ENCODE measurements around the gene ZNF385A. TPM values are rescaled to one million over a fixed set of nuclear protein-coding genes. Genes with fewer than 3 reads are reported as not detected.

Gene ZNF385A
- total and polyA plus RNA-seq, 4 donors, result 4.1 to 27.6 (median 16.8) TPM

- H3K27me3 ChIP-seq (ENCODE audit: control insufficient read depth in 1 of 2, insufficient read depth in 2 of 2, low read length in 1 of 2), result no peaks in the 10 kb centered on the region
- ATAC-seq (ENCODE audit: low FRiP score) (no peak), DNase-seq (no peak)
- intact Hi-C loops (cut with DNase I), result loop anchor here in 1 of 2 donors (2.0 kb wide), 1 partner anchor 14 kb away; no protein-coding TSS in a partner anchor
- H3K4me3 ChIP-seq (ENCODE audit: low read length in 2 of 2), result peak overlapping the region; percentile 97 to 100
- peak overlapping the region; percentile 62 to 68 for H3K27ac ChIP-seq (ENCODE audit: low read depth in 1 of 2, low read length in 2 of 2)
- no peaks in the 10 kb centered on the region for H3K36me3 ChIP-seq (ENCODE audit: control insufficient read depth in 1 of 2, insufficient read depth in 2 of 2, low read length in 1 of 2)
- H3K9me3 ChIP-seq (ENCODE audit: control insufficient read depth, low read length), result no peaks in the 10 kb centered on the region
- 1% methylated on average over 32 to 35 of the region's 35 CpGs for WGBS, 2 donors
- H3K4me1 ChIP-seq (ENCODE audit: control insufficient read depth in 1 of 2, insufficient read depth in 2 of 2, low read length in 2 of 2), result peaks cover 3 to 6% of the 10 kb centered on the region in 2 donors
These were observed 34.0 kb upstream of the ZNF385A start for GRCh38 chr12:54418441-54419087.

- Histone ChIP-seq H3K36me3 (ENCODE audit: control insufficient read depth in 1 of 2, insufficient read depth in 2 of 2, low read length in 1 of 2) (no peaks in the 10 kb centered on the region), H3K4me1 (ENCODE audit: control insufficient read depth in 1 of 2, insufficient read depth in 2 of 2, low read length in 2 of 2) (peaks cover 3 to 6% of the 10 kb centered on the region in 2 donors), H3K27me3 (ENCODE audit: control insufficient read depth in 1 of 2, insufficient read depth in 2 of 2, low read length in 1 of 2) (no peaks in the 10 kb centered on the region), H3K9me3 (ENCODE audit: control insufficient read depth, low read length) (no peaks in the 10 kb centered on the region), H3K27ac (ENCODE audit: low read depth in 1 of 2, low read length in 2 of 2) (peak overlapping the region in 1 of 2 donors; percentile 62), H3K4me3 (ENCODE audit: low read length in 2 of 2) (peak overlapping the region; percentile 97 to 100)
- peak; percentile 15 for ATAC-seq (ENCODE audit: low FRiP score)
- intact Hi-C loops (cut with DNase I), result loop anchor here in 1 of 2 donors (2.0 kb wide), 1 partner anchor 15 kb away; no protein-coding TSS in a partner anchor
- 3 to 5% methylated on average over 24 to 25 of the region's 25 CpGs for WGBS, 2 donors
- peak in 1 of 2 donors; percentile 61 for DNase-seq
These were observed 33.3 kb upstream of the ZNF385A start for GRCh38 chr12:54417712-54418440.

GRCh38 chr12:54416687-54417603 is 32.4 kb upstream of the ZNF385A start:
- H3K36me3 ChIP-seq (ENCODE audit: control insufficient read depth in 1 of 2, insufficient read depth in 2 of 2, low read length in 1 of 2), result no peaks in the 10 kb centered on the region
- peaks cover 0 to 1% of the 10 kb centered on the region in 2 donors for H3K4me1 ChIP-seq (ENCODE audit: control insufficient read depth in 1 of 2, insufficient read depth in 2 of 2, low read length in 2 of 2)
- WGBS, 2 donors, result 60 to 61% methylated on average over 5 of the region's 5 CpGs

GRCh38 chr12:54415221-54415929 is 30.8 kb upstream of the ZNF385A start:
- H3K9me3 ChIP-seq (ENCODE audit: control insufficient read depth, low read length), result no peaks in the 10 kb centered on the region
- H3K36me3 ChIP-seq (ENCODE audit: control insufficient read depth in 1 of 2, insufficient read depth in 2 of 2, low read length in 1 of 2), result no peaks in the 10 kb centered on the region
- WGBS, 2 donors, result 46 to 58% methylated on average over 4 of the region's 4 CpGs
- no peaks in the 10 kb centered on the region for H3K27me3 ChIP-seq (ENCODE audit: control insufficient read depth in 1 of 2, insufficient read depth in 2 of 2, low read length in 1 of 2)
- H3K4me1 ChIP-seq (ENCODE audit: control insufficient read depth in 1 of 2, insufficient read depth in 2 of 2, low read length in 2 of 2), result no peaks in the 10 kb centered on the region
- DNase-seq, result peak in 1 of 2 donors; percentile 10
- no peak for ATAC-seq (ENCODE audit: low FRiP score)
- intact Hi-C loops (cut with DNase I), result no loop called here
- no peak overlapping the region for H3K27ac ChIP-seq (ENCODE audit: low read depth in 1 of 2, low read length in 2 of 2)
- peak overlapping the region in 1 of 2 donors; percentile 100 for H3K4me3 ChIP-seq (ENCODE audit: low read length in 2 of 2)

More at GRCh38 chr12:54416687-54417603, 32.4 kb upstream of the ZNF385A start:
- peak overlapping the region; percentile 97 to 100 for H3K4me3 ChIP-seq (ENCODE audit: low read length in 2 of 2)
- intact Hi-C loops (cut with DNase I), result no loop called here
- H3K9me3 ChIP-seq (ENCODE audit: control insufficient read depth, low read length), result no peaks in the 10 kb centered on the region
- DNase-seq (peak in 1 of 2 donors; percentile 6), ATAC-seq (ENCODE audit: low FRiP score) (no peak)
- H3K27ac ChIP-seq (ENCODE audit: low read depth in 1 of 2, low read length in 2 of 2), result peak overlapping the region in 1 of 2 donors; percentile 35
- no peaks in the 10 kb centered on the region for H3K27me3 ChIP-seq (ENCODE audit: control insufficient read depth in 1 of 2, insufficient read depth in 2 of 2, low read length in 1 of 2)

- Histone ChIP-seq H3K27ac (ENCODE audit: low read depth in 1 of 2, low read length in 2 of 2) (peak overlapping the region in 1 of 2 donors; percentile 23), H3K9me3 (ENCODE audit: control insufficient read depth, low read length) (no peaks in the 10 kb centered on the region), H3K4me1 (ENCODE audit: control insufficient read depth in 1 of 2, insufficient read depth in 2 of 2, low read length in 2 of 2) (no peaks in the 10 kb centered on the region), H3K4me3 (ENCODE audit: low read length in 2 of 2) (peak overlapping the region in 1 of 2 donors; percentile 40), H3K36me3 (ENCODE audit: control insufficient read depth in 1 of 2, insufficient read depth in 2 of 2, low read length in 1 of 2) (peaks cover 2 to 3% of the 10 kb centered on the region in 2 donors), H3K27me3 (ENCODE audit: control insufficient read depth in 1 of 2, insufficient read depth in 2 of 2, low read length in 1 of 2) (no peaks in the 10 kb centered on the region)
- intact Hi-C loops (cut with DNase I), result no loop called here
- peak; percentile 1 for ATAC-seq (ENCODE audit: low FRiP score)
- peak; percentile 55 to 74 for DNase-seq
- 45 to 47% methylated on average over 8 to 9 of the region's 9 CpGs for WGBS, 2 donors
These were observed 29.0 kb upstream of the ZNF385A start for GRCh38 chr12:54413284-54414190.

GRCh38 chr12:54412786-54413185 is 28.3 kb upstream of the ZNF385A start:
- peak overlapping the region in 1 of 2 donors; percentile 1 for H3K27ac ChIP-seq (ENCODE audit: low read depth in 1 of 2, low read length in 2 of 2)
- peaks cover 4 to 7% of the 10 kb centered on the region in 2 donors for H3K36me3 ChIP-seq (ENCODE audit: control insufficient read depth in 1 of 2, insufficient read depth in 2 of 2, low read length in 1 of 2)
- peak overlapping the region in 1 of 2 donors; percentile 40 for H3K4me3 ChIP-seq (ENCODE audit: low read length in 2 of 2)
- H3K4me1 ChIP-seq (ENCODE audit: control insufficient read depth in 1 of 2, insufficient read depth in 2 of 2, low read length in 2 of 2), result no peaks in the 10 kb centered on the region
- ATAC-seq (ENCODE audit: low FRiP score), result peak; percentile 1
- DNase-seq, result peak in 1 of 2 donors; percentile 50
- H3K27me3 ChIP-seq (ENCODE audit: control insufficient read depth in 1 of 2, insufficient read depth in 2 of 2, low read length in 1 of 2), result no peaks in the 10 kb centered on the region
- no peaks in the 10 kb centered on the region for H3K9me3 ChIP-seq (ENCODE audit: control insufficient read depth, low read length)
- 12 to 18% methylated on average over 3 of the region's 3 CpGs for WGBS, 2 donors
- intact Hi-C loops (cut with DNase I), result no loop called here

- Histone ChIP-seq H3K27ac (ENCODE audit: low read depth in 1 of 2, low read length in 2 of 2) (peak overlapping the region in 1 of 2 donors; percentile 1), H3K9me3 (ENCODE audit: control insufficient read depth, low read length) (no peaks in the 10 kb centered on the region), H3K36me3 (ENCODE audit: control insufficient read depth in 1 of 2, insufficient read depth in 2 of 2, low read length in 1 of 2) (peaks cover 7 to 9% of the 10 kb centered on the region in 2 donors), H3K4me1 (ENCODE audit: control insufficient read depth in 1 of 2, insufficient read depth in 2 of 2, low read length in 2 of 2) (no peaks in the 10 kb centered on the region), H3K4me3 (ENCODE audit: low read length in 2 of 2) (peak overlapping the region in 1 of 2 donors; percentile 40), H3K27me3 (ENCODE audit: control insufficient read depth in 1 of 2, insufficient read depth in 2 of 2, low read length in 1 of 2) (no peaks in the 10 kb centered on the region)
- peak in 1 of 2 donors; percentile 46 for DNase-seq
- ATAC-seq (ENCODE audit: low FRiP score), result peak; percentile 6
- intact Hi-C loops (cut with DNase I), result no loop called here
- 13 to 29% methylated on average over 4 of the region's 4 CpGs for WGBS, 2 donors
These were observed 27.8 kb upstream of the ZNF385A start for GRCh38 chr12:54412348-54412747.
